GM12864 (cell line): ENCODE measurements around the gene NUDT5.

Experiments used
- DNase-seq: peaks from one replicate; pipeline ENCODE4 v3.0.0-alpha.2; 2011; ENCODE audit warnings: low read depth
- H3K4me3 ChIP-seq: 2 replicates; pipeline ENCODE4 v1.5.1; 2011; ENCODE audit warnings: mild to moderate bottlenecking, low read depth, low read length, control low read depth
- CTCF ChIP-seq: IDR thresholded peaks from 2 replicates; pipeline ENCODE4 v1.5.1; 2011; ENCODE audit warnings: low read depth, mild to moderate bottlenecking, moderate library complexity, low read length, control low read depth, inconsistent platforms; ENCODE audit errors: missing control alignments

The NUDT5 gene

GRCh38 chr10:12214093-12214492 lies 18.4 kb upstream of the NUDT5 start:
- TF ChIP-seq CTCF, result no peak
- no peak for DNase-seq
- H3K4me3 ChIP-seq, result no peak overlapping the region

- TF ChIP-seq CTCF, result no peak
- H3K4me3 ChIP-seq, result no peak overlapping the region
- DNase-seq, result no peak
Observed at GRCh38 chr10:12213621-12214020, 17.9 kb upstream of the NUDT5 start.

GRCh38 chr10:12212454-12212853 lies 16.8 kb upstream of the NUDT5 start:
- no peak overlapping the region for H3K4me3 ChIP-seq
- DNase-seq, result no peak
- TF ChIP-seq CTCF, result no peak

- no peak overlapping the region for H3K4me3 ChIP-seq
- TF ChIP-seq CTCF, result no peak
- no peak for DNase-seq
Observed at GRCh38 chr10:12208460-12208859, 12.8 kb upstream of the NUDT5 start.

- no peak for TF ChIP-seq CTCF
- DNase-seq, result no peak
- no peak overlapping the region for H3K4me3 ChIP-seq
Observed at GRCh38 chr10:12207114-12207513, 11.4 kb upstream of the NUDT5 start.

GRCh38 chr10:12205082-12205481 lies 9.4 kb upstream of the NUDT5 start:
- no peak for DNase-seq
- no peak overlapping the region for H3K4me3 ChIP-seq
- no peak for TF ChIP-seq CTCF

GRCh38 chr10:12202226-12202625 lies 6.5 kb upstream of the NUDT5 start:
- DNase-seq, result no peak
- no peak overlapping the region for H3K4me3 ChIP-seq
- TF ChIP-seq CTCF, result no peak
